Urothelium cell line (cell line): Measurements from ENCODE around the gene LIN54.
"Not testable (repeated sequence)": the region's sequence is repeated elsewhere in the genome, so short reads cannot be mapped to it uniquely, and the experiment has no call there.

Experiments
- DNase-seq: peaks from one replicate; pipeline ENCODE4 v3.0.0; 2011; ENCODE audit warnings: low spot score, mixed read lengths
- FAIRE-seq: peaks from 2 replicates; lab custom pipeline; 2011; peaks lifted over from hg19 to GRCh38; lab: Jason Lieb, UNC

The LIN54 gene

GRCh38 chr4:82951196-82951595, 59.4 kb downstream of the LIN54 start:
- FAIRE-seq (no peak), DNase-seq (no peak)

GRCh38 chr4:82948647-82949204, 61.9 kb downstream of the LIN54 start:
- DNase-seq (no peak), FAIRE-seq (no peak)

GRCh38 chr4:82947498-82947897, 63.1 kb downstream of the LIN54 start:
- DNase-seq (no peak), FAIRE-seq (no peak)

- FAIRE-seq (no peak), DNase-seq (no peak)
Observed at GRCh38 chr4:82939414-82939813, 71.2 kb downstream of the LIN54 start.

- FAIRE-seq = no peak
- DNase-seq = no peak
Observed at GRCh38 chr4:82934441-82934840, 76.2 kb downstream of the LIN54 start.

GRCh38 chr4:82930848-82931755, 79.5 kb downstream of the LIN54 start:
- no peak for FAIRE-seq
- no peak for DNase-seq

- FAIRE-seq (no peak), DNase-seq (no peak)
Observed at GRCh38 chr4:82921795-82922194, 88.8 kb downstream of the LIN54 start.

- FAIRE-seq = no peak
- no peak for DNase-seq
Observed at GRCh38 chr4:82919386-82919785, 91.2 kb downstream of the LIN54 start.

- FAIRE-seq (no peak), DNase-seq (no peak)
Observed at GRCh38 chr4:82918091-82918490, 92.5 kb downstream of the LIN54 start.

GRCh38 chr4:82913968-82914367, 96.7 kb downstream of the LIN54 start:
- DNase-seq, FAIRE-seq: not testable (repeated sequence)

- FAIRE-seq (no peak), DNase-seq (no peak)
Observed at GRCh38 chr4:82913305-82913704, 97.3 kb downstream of the LIN54 start.

- FAIRE-seq = no peak
- DNase-seq = no peak
Observed at GRCh38 chr4:82909326-82909725, 101.3 kb downstream of the LIN54 start.

GRCh38 chr4:82906469-82906868, 104.2 kb downstream of the LIN54 start:
- no peak for FAIRE-seq
- no peak for DNase-seq

GRCh38 chr4:82905205-82905604, 105.4 kb downstream of the LIN54 start:
- FAIRE-seq (no peak), DNase-seq (no peak)

- no peak for DNase-seq
- no peak for FAIRE-seq
Observed at GRCh38 chr4:82903737-82904136, 106.9 kb downstream of the LIN54 start.

- FAIRE-seq = no peak
- DNase-seq = no peak
Observed at GRCh38 chr4:82901183-82901718, 109.4 kb downstream of the LIN54 start.

- DNase-seq = peak; percentile 96
- FAIRE-seq = peak; percentile 70
Observed at GRCh38 chr4:82900411-82901182, 110.0 kb downstream of the LIN54 start, which contains the start of gene THAP9. Gene THAP9, plus strand, starts transcription at chr4:82900735. Its CDS starts 68 bp downstream, at chr4:82900803.

- FAIRE-seq (no peak), DNase-seq (no peak)
Observed at GRCh38 chr4:82900066-82900410, 110.6 kb downstream of the LIN54 start.

GRCh38 chr4:82899374-82900065, 111.1 kb downstream of the LIN54 start:
- DNase-seq (no peak), FAIRE-seq (no peak)

- no peak for DNase-seq
- no peak for FAIRE-seq
Observed at GRCh38 chr4:82898322-82899243, 112.0 kb downstream of the LIN54 start.
